BE2C (cell line): ENCODE results near the gene DAPK2.

Experiments used
- DNase-seq: peaks from one replicate; pipeline ENCODE4 v3.0.0-alpha.2; 2020
- H3K27me3 ChIP-seq: fragments of 250-450 bp; sonication (Bioruptor Pico); 2 replicates; pipeline ENCODE4 v1.5.1; 2020; ENCODE audit warnings: mild to moderate bottlenecking
- H3K36me3 ChIP-seq: fragments of 250-450 bp; sonication (Bioruptor Pico); 2 replicates; pipeline ENCODE4 v1.5.1; 2020; ENCODE audit warnings: mild to moderate bottlenecking
- H3K4me1 ChIP-seq: fragments of 250-450 bp; sonication (Bioruptor Pico); 2 replicates; pipeline ENCODE4 v1.5.1; 2020
- H3K4me3 ChIP-seq: 2 replicates; pipeline ENCODE4 v1.5.1; 2011; ENCODE audit warnings: low read depth, low read length
- H3K9me3 ChIP-seq: fragments of 250-450 bp; sonication (Bioruptor Pico); 2 replicates; pipeline ENCODE4 v1.5.1; 2020
- CTCF ChIP-seq: IDR thresholded peaks from 2 replicates; pipeline ENCODE4 v1.5.1; 2012; ENCODE audit warnings: mild to moderate bottlenecking, low read depth, low read length

Gene DAPK2

DNA sequence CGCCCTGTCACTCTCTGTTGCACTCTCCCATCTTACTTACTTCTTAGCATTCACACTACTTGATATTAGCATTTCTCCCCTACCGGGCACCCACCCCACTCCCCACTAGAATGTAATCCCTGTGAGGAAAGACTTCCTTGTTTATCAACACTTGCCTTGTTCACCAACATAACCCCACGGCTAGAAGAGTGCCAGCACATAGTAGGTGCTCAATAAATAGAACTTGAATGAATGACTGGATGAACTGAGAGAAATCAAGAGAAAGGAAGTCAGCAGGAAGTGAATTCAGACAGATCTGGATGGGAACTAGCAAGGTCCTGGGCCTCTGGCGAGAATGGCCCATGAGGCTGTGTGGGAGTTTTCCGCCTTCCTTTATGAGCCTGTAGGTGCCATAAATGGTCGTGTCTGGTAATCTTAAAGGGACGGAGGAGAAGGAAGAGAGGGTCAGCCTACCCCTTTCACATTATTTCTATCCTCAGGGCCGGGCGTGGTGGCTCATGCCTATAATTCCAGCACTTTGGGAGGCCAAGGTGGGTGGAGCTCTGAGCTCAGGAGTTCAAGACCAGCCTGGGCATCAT is 170.1 kb downstream of the DAPK2 start:
- Histone ChIP-seq H3K27me3 (no peaks in the 10 kb centered on the region), H3K4me1 (no peaks in the 10 kb centered on the region)
- no peak for DNase-seq

GRCh38 chr15:63874616-63875015 is 171.7 kb downstream of the DAPK2 start:
- H3K36me3 ChIP-seq: no peaks in the 10 kb centered on the region
- no peaks in the 10 kb centered on the region for H3K4me1 ChIP-seq
- no peaks in the 10 kb centered on the region for H3K27me3 ChIP-seq
- DNase-seq: no peak
- H3K9me3 ChIP-seq: no peaks in the 10 kb centered on the region
- TF ChIP-seq CTCF: no peak
- no peak overlapping the region for H3K4me3 ChIP-seq

More for the DNA sequence above, 170.1 kb downstream of the DAPK2 start:
- Histone ChIP-seq H3K4me3 (no peak overlapping the region), H3K36me3 (no peaks in the 10 kb centered on the region), H3K9me3 (no peaks in the 10 kb centered on the region)
- TF ChIP-seq CTCF: no peak

DNA sequence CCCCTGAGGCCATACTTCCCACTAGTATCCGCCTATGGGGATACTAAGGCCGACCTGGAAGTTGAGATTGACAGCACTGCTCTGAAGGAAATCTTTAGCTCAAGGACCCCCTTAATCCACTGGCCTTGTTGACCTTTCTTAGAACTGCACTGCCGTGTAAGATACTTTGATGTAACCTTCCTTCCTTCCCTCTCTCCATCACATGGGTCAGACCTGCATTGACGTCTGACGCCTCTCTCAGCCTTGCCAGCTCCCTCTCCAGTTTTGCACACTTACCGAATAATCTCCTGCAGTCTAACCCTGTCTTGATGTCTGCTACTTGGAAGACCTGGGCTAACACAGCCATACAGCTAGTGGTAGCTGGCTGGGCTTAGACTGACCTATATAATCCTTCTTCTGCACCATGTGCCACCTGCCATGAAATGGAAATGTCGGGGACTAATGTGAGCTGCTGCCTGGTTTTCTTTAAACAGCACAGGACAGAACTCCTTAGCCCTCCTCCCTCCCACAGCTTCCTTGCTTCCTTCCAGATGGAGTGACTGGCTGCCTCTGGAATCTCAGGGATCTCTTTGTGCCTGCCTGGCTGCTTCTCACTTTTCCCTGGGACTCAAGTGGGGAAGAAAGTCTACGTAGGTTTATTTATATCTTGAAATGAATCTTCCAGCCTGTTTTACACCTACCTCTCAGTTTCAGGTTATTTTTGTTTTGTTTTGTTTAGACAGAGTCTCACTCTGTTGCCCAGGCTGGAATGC is 173.3 kb downstream of the DAPK2 start:
- Histone ChIP-seq H3K4me3 (no peak overlapping the region), H3K27me3 (no peaks in the 10 kb centered on the region), H3K9me3 (no peaks in the 10 kb centered on the region), H3K4me1 (no peaks in the 10 kb centered on the region), H3K36me3 (no peaks in the 10 kb centered on the region)
- no peak for TF ChIP-seq CTCF
- no peak for DNase-seq

DNA sequence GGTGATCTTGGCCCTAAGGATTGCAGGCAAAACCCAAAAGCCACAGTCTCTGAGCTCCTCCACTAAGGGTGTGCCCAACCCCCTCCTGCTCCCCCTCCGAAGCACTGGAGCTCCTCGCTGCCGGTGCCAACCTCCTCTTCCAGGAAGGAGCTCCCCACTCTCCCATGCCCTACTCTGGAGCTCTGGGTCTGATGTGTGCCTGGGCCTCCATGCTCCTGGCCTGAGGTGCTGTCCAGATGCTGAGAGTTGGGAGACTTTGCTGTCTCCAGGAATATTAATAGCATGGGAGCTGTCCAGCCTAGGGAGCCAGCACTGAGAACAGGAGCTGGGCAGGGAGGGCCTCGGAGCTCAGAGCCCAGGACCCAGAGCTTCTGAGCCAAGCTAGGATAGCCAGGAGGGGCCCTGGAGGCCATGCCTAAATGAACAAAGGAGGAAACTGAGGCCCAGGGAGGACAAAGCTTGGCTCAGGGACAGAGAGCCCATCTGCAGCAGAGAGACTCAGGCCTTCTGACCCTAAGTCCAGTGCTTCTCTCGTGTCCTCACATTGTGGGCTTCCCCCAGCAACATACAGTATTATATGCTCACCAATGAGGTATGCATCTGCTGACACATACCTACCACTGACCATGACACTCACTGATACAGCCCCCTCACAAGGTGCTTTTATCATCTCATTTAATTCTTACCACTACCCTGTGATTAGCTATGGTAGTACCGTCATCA is 175.6 kb downstream of the DAPK2 start:
- Histone ChIP-seq H3K4me3 (no peak overlapping the region), H3K9me3 (no peaks in the 10 kb centered on the region), H3K4me1 (no peaks in the 10 kb centered on the region), H3K27me3 (no peaks in the 10 kb centered on the region), H3K36me3 (no peaks in the 10 kb centered on the region)
- no peak for TF ChIP-seq CTCF
- DNase-seq: no peak

DNA sequence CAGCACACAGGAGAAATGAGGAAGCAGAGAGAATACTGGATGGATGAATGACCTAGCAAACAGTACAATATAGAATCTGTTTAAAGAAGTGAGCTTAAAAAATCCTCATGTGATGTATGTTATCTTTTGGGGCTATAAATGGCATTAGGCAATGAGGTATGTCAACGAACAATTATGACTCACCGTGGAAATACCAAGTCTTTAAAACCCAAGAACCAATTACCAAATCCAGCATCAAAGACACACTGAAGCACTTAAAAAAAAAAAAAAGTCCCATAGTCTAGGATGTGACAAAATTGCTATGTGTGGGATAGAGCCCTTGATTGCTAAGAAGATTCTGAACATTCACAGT is 176.3 kb downstream of the DAPK2 start:
- DNase-seq: no peak
- H3K4me3 ChIP-seq: no peak overlapping the region

More for the DNA sequence above, 176.3 kb downstream of the DAPK2 start:
- Histone ChIP-seq H3K27me3 (no peaks in the 10 kb centered on the region), H3K9me3 (no peaks in the 10 kb centered on the region), H3K36me3 (no peaks in the 10 kb centered on the region), H3K4me1 (no peaks in the 10 kb centered on the region)
- TF ChIP-seq CTCF: no peak
